ENCODE measurements around the gene YAP1.

DNA sequence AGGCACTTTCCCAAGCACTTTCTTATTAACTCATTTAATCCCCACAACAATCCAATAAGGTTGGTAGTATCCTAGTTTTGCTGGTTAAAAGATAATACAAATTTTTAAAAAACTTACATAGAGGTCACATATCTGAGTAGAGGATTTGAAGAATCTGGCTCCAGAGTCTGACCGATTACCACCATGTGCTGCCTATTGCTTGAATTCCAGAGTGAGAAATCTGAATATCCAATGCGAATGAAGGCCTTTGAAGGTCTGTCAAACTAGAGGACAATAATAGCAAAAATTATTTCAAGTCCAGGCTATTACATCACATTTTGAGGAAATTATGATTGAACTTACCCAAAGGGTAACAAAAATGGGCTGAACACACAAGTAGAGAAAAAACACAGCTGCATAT lies 129.2 kb downstream of the YAP1 start:
- TF ChIP-seq, protein P1, sequence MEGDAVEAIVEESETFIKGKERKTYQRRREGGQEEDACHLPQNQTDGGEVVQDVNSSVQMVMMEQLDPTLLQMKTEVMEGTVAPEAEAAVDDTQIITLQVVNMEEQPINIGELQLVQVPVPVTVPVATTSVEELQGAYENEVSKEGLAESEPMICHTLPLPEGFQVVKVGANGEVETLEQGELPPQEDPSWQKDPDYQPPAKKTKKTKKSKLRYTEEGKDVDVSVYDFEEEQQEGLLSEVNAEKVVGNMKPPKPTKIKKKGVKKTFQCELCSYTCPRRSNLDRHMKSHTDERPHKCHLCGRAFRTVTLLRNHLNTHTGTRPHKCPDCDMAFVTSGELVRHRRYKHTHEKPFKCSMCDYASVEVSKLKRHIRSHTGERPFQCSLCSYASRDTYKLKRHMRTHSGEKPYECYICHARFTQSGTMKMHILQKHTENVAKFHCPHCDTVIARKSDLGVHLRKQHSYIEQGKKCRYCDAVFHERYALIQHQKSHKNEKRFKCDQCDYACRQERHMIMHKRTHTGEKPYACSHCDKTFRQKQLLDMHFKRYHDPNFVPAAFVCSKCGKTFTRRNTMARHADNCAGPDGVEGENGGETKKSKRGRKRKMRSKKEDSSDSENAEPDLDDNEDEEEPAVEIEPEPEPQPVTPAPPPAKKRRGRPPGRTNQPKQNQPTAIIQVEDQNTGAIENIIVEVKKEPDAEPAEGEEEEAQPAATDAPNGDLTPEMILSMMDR (IDR thresholded peaks at IDR 0.05), result no peak
- TF ChIP-seq POLR2A (IDR thresholded peaks at IDR 0.05), result no peak

Data from esophagus squamous epithelium (tissue), 4 donors.